Calu3 (cell line): Measurements from ENCODE around the gene MPPED2. TPM values are rescaled to one million over a fixed set of nuclear protein-coding genes. Genes with fewer than 3 reads are reported as not detected.

Experiments used
- BruUV-seq: library from RNA; stranded (reverse); fragments of 400-500 nt; replicated peaks from 2 replicates; lab custom pipeline; 2021; lab: Mats Ljungman, UMichigan
- CTCF ChIA-PET: fragments of 300-600 bp; sonication (Branson Sonifier 250); formaldehyde crosslinking; loops from one replicate; lab custom pipeline; 2022; ENCODE audit warnings: antibody characterized with exemption; lab: Charles Lee
- DNase-seq: peaks from one replicate; pipeline ENCODE4 v3.0.0; 2022
- H3K27ac Mint-ChIP-seq: one replicate; pipeline ENCODE4 v1.8.0; 2022; ENCODE audit warnings: mixed read lengths; ENCODE audit not compliant: unreplicated experiment
- H3K27me3 Mint-ChIP-seq: one replicate; pipeline ENCODE4 v1.8.0; 2022; ENCODE audit warnings: mixed read lengths; ENCODE audit not compliant: unreplicated experiment
- H3K36me3 Mint-ChIP-seq: one replicate; pipeline ENCODE4 v1.8.0; 2022; ENCODE audit warnings: mild to moderate bottlenecking, moderate library complexity, mixed read lengths; ENCODE audit not compliant: insufficient read depth, unreplicated experiment
- H3K4me1 Mint-ChIP-seq: one replicate; pipeline ENCODE4 v1.8.0; 2022; ENCODE audit warnings: mild to moderate bottlenecking, low read depth, mixed read lengths; ENCODE audit not compliant: unreplicated experiment
- H3K4me3 Mint-ChIP-seq: one replicate; pipeline ENCODE4 v1.8.0; 2022; ENCODE audit warnings: mild to moderate bottlenecking, low read depth, moderate library complexity, mixed read lengths; ENCODE audit not compliant: unreplicated experiment
- H3K9me3 Mint-ChIP-seq: one replicate; pipeline ENCODE4 v1.8.0; 2022; ENCODE audit warnings: low read depth, mixed read lengths; ENCODE audit not compliant: unreplicated experiment
- intact Hi-C: fragments of 100-400 bp; cut with micrococcal nuclease; formaldehyde crosslinking; loops from one replicate; pipeline ENCODE4 v1.10.0; 2022; ENCODE audit not compliant: unreplicated experiment
- total RNA-seq: library from RNA; stranded (reverse); gene quantifications from 2 replicates; pipeline ENCODE4 v1.2.3, GENCODE V29; 2022
- TF ChIP-seq, protein P1 (sequence below): fragments of 200-600 bp; IDR thresholded peaks from one replicate; pipeline ENCODE4 v1.8.0; 2022; ENCODE audit warnings: antibody characterized with exemption; ENCODE audit not compliant: unreplicated experiment

MPPED2 gene
- total RNA-seq, 1 experiment from 2014 or later = not detected

GRCh38 chr11:30567644-30568043, 18.5 kb downstream of the MPPED2 start:
- Mint-ChIP-seq H3K36me3 (no peaks in the 10 kb centered on the region), H3K4me3 (no peak overlapping the region), H3K27ac (no peak overlapping the region), H3K9me3 (no peaks in the 10 kb centered on the region), H3K4me1 (no peaks in the 10 kb centered on the region), H3K27me3 (peaks cover 27% of the 10 kb centered on the region)
- no peak for DNase-seq
- intact Hi-C loops = no loop called here
- CTCF ChIA-PET = no interaction called here
- BruUV-seq = no TSS peak
- TF ChIP-seq, protein P1, sequence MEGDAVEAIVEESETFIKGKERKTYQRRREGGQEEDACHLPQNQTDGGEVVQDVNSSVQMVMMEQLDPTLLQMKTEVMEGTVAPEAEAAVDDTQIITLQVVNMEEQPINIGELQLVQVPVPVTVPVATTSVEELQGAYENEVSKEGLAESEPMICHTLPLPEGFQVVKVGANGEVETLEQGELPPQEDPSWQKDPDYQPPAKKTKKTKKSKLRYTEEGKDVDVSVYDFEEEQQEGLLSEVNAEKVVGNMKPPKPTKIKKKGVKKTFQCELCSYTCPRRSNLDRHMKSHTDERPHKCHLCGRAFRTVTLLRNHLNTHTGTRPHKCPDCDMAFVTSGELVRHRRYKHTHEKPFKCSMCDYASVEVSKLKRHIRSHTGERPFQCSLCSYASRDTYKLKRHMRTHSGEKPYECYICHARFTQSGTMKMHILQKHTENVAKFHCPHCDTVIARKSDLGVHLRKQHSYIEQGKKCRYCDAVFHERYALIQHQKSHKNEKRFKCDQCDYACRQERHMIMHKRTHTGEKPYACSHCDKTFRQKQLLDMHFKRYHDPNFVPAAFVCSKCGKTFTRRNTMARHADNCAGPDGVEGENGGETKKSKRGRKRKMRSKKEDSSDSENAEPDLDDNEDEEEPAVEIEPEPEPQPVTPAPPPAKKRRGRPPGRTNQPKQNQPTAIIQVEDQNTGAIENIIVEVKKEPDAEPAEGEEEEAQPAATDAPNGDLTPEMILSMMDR = no peak

GRCh38 chr11:30567120-30567519, 19.0 kb downstream of the MPPED2 start:
- DNase-seq = no peak
- intact Hi-C loops = no loop called here
- TF ChIP-seq, protein P1 = no peak
- Mint-ChIP-seq H3K9me3 (no peaks in the 10 kb centered on the region), H3K27me3 (peaks cover 27% of the 10 kb centered on the region), H3K4me3 (no peak overlapping the region), H3K27ac (no peak overlapping the region), H3K4me1 (no peaks in the 10 kb centered on the region), H3K36me3 (no peaks in the 10 kb centered on the region)
- no TSS peak for BruUV-seq
- CTCF ChIA-PET = no interaction called here

GRCh38 chr11:30566482-30566881, 19.7 kb downstream of the MPPED2 start:
- CTCF ChIA-PET = no interaction called here
- TF ChIP-seq, protein P1 = no peak
- no peak overlapping the region for H3K27ac Mint-ChIP-seq
- no peaks in the 10 kb centered on the region for H3K36me3 Mint-ChIP-seq
- no peaks in the 10 kb centered on the region for H3K9me3 Mint-ChIP-seq
- H3K4me3 Mint-ChIP-seq = no peak overlapping the region
- intact Hi-C loops = no loop called here
- H3K4me1 Mint-ChIP-seq = no peaks in the 10 kb centered on the region
- no peak for DNase-seq
- H3K27me3 Mint-ChIP-seq = peaks cover 27% of the 10 kb centered on the region
- BruUV-seq = no TSS peak

DNA sequence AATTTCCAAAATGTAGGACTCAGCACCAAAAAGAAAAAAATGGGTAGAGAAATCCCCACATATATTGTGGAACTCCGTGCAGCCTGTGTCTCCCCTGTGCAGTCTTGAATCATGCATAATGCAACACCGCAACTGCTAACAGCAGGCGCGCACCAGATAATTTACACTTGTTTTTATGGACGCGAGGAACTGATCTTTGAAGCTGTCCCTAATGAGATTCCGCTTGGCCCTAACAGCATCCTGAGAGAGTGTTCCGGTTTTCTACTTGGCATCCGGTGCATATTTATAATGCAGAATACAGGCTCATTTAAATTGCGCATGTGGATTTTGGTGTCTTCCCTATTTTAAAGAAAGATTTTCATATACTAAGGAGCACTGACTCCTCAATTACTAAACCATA, 21.1 kb downstream of the MPPED2 start:
- Mint-ChIP-seq H3K36me3 (no peaks in the 10 kb centered on the region), H3K27me3 (peaks cover 22% of the 10 kb centered on the region), H3K27ac (no peak overlapping the region), H3K4me1 (no peaks in the 10 kb centered on the region), H3K9me3 (no peaks in the 10 kb centered on the region), H3K4me3 (no peak overlapping the region)
- intact Hi-C loops = no loop called here
- no TSS peak for BruUV-seq
- TF ChIP-seq, protein P1 = no peak
- DNase-seq = no peak
- CTCF ChIA-PET = no interaction called here
